Colon (tissue), 2 donors: ENCODE results near the gene ENTPD1.
"Not testable (repeated sequence)": the region's sequence is repeated elsewhere in the genome, so short reads cannot be mapped to it uniquely, and the experiment has no call there.

Source experiments
- FAIRE-seq: peaks from 2 replicates; lab custom pipeline; 2012; peaks lifted over from hg19 to GRCh38; lab: Jason Lieb, UNC
- donor health status: control.
- donor health status: control.

Gene ENTPD1

DNA sequence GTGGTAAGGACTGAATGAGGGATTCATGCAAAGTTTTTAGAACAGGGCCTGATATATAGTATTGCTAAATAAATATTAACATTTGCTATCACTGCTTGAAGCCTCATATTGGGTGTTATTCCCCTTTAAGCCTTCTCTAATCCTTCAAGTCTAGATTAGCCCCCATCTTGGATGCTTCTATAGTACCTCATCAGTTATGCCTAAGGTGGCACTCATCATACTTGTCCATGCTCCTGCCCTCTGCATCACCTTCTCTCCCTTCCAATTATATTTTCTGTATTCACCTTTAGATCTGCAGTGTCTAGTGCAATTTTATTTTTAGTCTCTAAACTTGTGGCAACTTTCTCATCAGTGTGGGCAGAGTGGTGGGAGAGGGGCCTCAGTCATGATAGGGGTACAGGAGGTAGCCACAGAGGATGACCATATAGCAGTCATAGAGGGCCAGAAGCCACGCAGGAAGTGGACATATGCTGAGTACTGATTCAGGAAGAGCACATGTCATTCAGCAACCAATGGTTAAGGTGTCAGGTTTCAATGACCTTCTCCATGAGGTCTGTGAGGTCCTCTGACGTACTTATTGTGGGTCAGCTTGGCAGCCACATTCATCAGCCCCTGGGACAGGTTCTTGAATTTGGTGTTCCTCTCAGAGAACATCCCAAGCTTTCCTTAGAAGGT, 2.5 kb downstream of the ENTPD1 start:
- FAIRE-seq = no peak

- FAIRE-seq = no peak
These were observed 3.4 kb downstream of the ENTPD1 start for GRCh38 chr10:95759233-95759826.

GRCh38 chr10:95761939-95762492, 6.1 kb downstream of the ENTPD1 start:
- FAIRE-seq = no peak

- FAIRE-seq = no peak
These were observed 12.1 kb downstream of the ENTPD1 start for GRCh38 chr10:95767884-95768556.

GRCh38 chr10:95770084-95770720, 14.2 kb downstream of the ENTPD1 start:
- FAIRE-seq = no peak

- not testable (repeated sequence) for FAIRE-seq
These were observed 17.5 kb downstream of the ENTPD1 start for GRCh38 chr10:95773454-95773853.

DNA sequence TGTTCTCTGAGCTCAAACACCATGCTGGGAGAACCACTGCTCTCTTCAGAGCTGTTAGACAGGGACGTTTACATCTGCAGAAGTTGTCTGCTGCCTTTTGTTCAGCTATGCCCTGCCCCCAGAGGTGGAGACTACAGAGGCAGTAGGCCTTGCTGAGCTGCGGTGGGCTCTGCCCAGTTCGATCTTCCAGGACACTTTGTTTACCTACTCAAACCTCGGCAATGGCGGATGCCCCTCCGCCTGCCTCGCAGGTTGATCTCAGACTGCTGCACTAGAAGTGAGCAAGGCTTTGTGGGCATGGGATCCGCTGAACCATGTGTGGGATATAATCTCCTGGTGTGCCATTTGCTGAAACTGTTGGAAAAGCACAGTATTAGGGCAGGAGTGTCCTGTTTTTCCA, 21.7 kb downstream of the ENTPD1 start:
- not testable (repeated sequence) for FAIRE-seq

DNA sequence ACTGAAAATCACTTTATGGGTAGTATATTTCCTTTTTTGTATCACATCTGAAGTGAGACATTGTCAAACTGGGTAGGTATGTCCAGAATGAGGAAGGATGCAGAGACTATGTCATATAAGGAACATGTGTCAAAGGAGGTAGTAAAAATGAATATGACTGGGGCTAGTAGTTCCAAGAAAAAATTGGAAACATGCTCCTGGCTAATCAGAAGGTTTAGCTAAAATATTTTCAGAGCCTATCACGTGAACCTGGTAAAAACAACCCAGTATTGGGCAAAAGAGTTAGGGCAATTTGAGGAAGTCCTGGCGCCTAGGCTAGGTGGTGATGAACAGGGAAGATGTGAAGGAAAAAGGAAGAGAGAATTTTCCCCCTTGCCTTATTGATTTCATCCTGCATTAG, 26.4 kb downstream of the ENTPD1 start:
- no peak for FAIRE-seq

DNA sequence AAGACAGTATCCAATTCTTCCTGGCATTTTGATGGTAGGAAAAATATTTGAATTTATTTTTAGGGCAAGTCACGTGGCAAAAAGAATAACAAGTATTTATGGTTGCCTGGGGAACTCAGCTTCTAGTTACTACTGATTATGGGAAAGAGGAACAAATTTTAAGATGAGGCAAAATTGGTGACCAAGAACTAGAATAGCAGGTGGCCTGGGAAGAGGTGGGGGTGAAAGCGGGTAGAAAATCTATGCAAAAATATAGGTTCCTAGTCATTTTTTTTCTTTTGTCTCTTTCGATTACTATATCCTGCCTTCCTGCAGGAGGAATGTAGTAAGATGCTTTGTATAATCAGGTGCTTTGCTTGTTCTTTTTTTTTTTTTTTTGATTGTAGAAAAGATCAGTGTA, 27.8 kb downstream of the ENTPD1 start:
- no peak for FAIRE-seq

DNA sequence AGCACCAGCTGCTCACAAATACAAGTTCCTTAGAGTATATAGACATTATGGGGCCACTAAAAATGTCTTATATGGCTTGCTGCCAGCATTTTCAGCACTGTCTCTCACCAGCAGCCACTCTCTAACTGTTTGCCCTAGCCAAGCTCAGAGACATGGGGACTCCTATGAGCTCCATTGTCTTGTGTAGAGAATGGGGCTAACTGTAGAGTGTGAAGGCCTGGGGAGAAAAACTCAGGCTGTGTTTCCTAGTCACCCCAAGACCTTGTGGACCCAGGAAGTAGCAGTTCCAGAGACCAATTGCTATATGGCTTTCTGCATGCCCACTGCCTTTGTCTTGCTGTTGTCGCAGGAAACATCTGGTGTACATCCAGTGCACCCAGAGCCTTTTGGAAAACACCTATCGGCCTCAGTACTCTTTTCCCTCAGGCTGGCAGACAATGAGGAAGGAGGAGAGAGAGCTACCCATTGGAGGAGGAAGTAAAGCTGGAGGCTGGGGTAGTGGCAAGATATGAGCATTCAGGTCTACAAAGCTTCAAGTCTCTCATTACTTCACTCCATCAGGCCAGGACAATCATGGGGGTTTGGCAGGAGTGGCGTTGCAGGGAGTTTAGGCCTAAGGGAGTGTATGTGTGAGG, 28.4 kb downstream of the ENTPD1 start:
- FAIRE-seq = no peak

DNA sequence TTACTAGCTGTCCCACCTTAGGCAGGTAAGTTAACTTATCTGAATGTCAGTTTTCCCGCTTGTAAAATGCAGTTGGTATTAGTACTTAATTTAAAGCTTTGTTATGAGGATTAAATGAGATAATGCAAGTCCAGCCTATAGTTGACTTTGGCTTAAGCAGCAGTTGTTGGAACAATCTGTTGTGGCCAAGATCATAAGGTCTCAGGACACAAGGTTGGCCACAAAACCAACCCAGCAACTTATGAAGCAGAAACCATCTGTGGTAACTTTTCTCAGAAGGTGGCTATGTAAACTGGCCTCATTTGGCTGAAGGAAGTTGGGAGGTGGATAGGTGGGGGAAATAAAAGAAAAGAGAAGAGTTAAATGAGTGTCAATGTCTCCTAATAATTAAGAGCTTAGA, 29.4 kb downstream of the ENTPD1 start:
- no peak for FAIRE-seq

GRCh38 chr10:95785942-95786669, 30.1 kb downstream of the ENTPD1 start:
- no peak for FAIRE-seq

- FAIRE-seq = no peak
These were observed 31.5 kb downstream of the ENTPD1 start for GRCh38 chr10:95787447-95787846.

GRCh38 chr10:95788830-95789229, 32.9 kb downstream of the ENTPD1 start:
- FAIRE-seq = no peak

DNA sequence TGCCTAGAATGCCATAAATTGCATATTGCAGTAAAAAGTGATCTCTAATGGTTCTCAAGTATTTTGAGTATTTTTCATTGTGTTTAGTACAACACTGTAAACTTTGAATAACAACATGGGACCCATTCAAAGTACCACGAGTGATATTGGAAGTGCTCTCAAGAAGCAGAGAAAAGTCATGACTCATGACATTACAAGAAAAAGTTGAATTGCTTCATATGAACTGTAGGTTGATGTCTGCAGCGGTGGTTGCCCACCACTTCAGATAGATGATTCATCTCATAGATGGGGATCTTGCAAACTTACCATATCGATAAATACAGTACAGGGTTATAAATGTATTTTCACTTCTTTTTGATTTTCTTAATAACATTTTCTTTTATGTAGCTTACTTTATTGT, 33.9 kb downstream of the ENTPD1 start:
- no peak for FAIRE-seq

DNA sequence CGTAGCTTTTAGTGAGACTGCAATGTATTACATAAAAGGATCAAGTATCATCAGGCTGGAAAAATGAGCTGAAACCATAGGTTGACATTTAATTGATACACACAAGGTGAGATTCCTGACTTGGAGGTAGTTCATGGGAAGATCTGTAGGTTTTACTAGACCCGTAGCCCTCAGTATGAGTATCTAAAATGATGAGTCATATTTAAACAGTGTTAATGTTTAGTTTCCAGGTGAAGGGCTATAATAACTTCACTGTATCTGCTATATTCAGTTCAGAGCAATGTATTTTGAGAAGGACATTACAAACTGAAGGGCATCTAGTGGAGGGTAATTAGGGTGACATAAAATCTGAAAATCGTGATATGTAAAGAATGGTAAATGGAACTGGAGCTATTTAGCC, 35.0 kb downstream of the ENTPD1 start:
- no peak for FAIRE-seq

- no peak for FAIRE-seq
These were observed 35.5 kb downstream of the ENTPD1 start for GRCh38 chr10:95791425-95791979.

- no peak for FAIRE-seq
These were observed 36.3 kb downstream of the ENTPD1 start for GRCh38 chr10:95792211-95792780.

DNA sequence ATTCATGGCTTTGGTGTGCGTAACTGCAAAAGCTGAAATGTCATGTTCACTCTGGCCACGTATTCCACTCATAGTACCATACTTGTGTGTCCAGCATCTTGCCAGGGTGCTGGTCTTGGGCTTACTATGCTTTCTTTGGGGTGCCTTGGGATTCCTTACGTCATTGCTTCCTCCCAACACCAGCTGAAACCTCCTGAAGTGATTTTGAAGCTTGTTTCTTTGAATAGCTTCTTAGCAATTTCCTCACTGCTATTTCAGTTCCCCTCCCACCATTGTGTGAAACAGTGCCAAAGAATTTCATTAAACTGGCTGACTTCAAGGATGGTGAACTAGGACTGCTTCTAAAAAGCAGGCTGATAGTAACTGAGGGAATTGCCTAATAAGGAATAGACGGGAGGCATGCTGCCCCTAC, 36.9 kb downstream of the ENTPD1 start:
- no peak for FAIRE-seq

GRCh38 chr10:95793401-95794045, 37.6 kb downstream of the ENTPD1 start:
- no peak for FAIRE-seq
